Fibroblast of lung (primary cell): ENCODE measurements around the gene POU2F2. TPM values are rescaled to one million over a fixed set of nuclear protein-coding genes. Genes with fewer than 3 reads are reported as not detected.
A peak's percentile ranks its signal among the peaks of the same experiment; 100 is the strongest.

Source experiments
- DNase-seq, 2 donors: peaks; one replicate each; pipeline versions ENCODE4 v3.0.0 to v3.0.0-alpha.2; 2010; ENCODE audit warnings: low read depth in 2 of 2
- H2AFZ ChIP-seq: 2 replicates; pipeline ENCODE4 v1.5.1; 2012; ENCODE audit warnings: low read length, control low read depth, inconsistent platforms
- H3K27ac ChIP-seq: 2 replicates; pipeline ENCODE4 v1.5.1; 2011; ENCODE audit warnings: low read length, control low read depth; ENCODE audit not compliant: insufficient read depth
- H3K27me3 ChIP-seq: 2 replicates; pipeline ENCODE4 v1.5.1; 2011; ENCODE audit warnings: mild to moderate bottlenecking, low read length; ENCODE audit not compliant: control insufficient read depth, insufficient read depth
- H3K36me3 ChIP-seq: 2 replicates; pipeline ENCODE4 v1.5.1; 2011; ENCODE audit warnings: low read length; ENCODE audit not compliant: control insufficient read depth, insufficient read depth
- H3K4me1 ChIP-seq: 2 replicates; pipeline ENCODE4 v1.5.1; 2011; ENCODE audit warnings: low read length; ENCODE audit not compliant: control insufficient read depth, insufficient read depth; ENCODE audit errors: extremely low read depth
- H3K4me2 ChIP-seq: 2 replicates; pipeline ENCODE4 v1.5.1; 2011; ENCODE audit warnings: low read length, control low read depth; ENCODE audit not compliant: insufficient read depth; ENCODE audit errors: extremely low read depth
- H3K4me3 ChIP-seq, 4 experiments: fragments of 200-600 bp in 1 of 4; sonication (generic) in 1 of 4; replicated peaks in 1 of 4; 2 replicates each; pipeline ENCODE4 v1.5.1; 2011 to 2016; ENCODE audit warnings: low read length in 4 of 4, low read depth in 3 of 4, mild to moderate bottlenecking in 3 of 4, control low read depth in 2 of 4, inconsistent platforms in 1 of 4, mixed read lengths in 1 of 4; ENCODE audit not compliant: insufficient read depth in 1 of 4; ENCODE audit errors: control extremely low read depth in 1 of 4
- H3K79me2 ChIP-seq: 2 replicates; pipeline ENCODE4 v1.5.1; 2012; ENCODE audit warnings: mild to moderate bottlenecking, low read length, inconsistent platforms; ENCODE audit not compliant: control insufficient read depth, insufficient read depth
- H3K9ac ChIP-seq: 2 replicates; pipeline ENCODE4 v1.5.1; 2011; ENCODE audit warnings: mild to moderate bottlenecking, low read length, control low read depth; ENCODE audit not compliant: insufficient read depth
- H3K9me3 ChIP-seq: 2 replicates; pipeline ENCODE4 v1.5.1; 2012; ENCODE audit warnings: low read depth, low read length; ENCODE audit not compliant: control insufficient read depth, insufficient read depth
- H4K20me1 ChIP-seq: 2 replicates; pipeline ENCODE4 v1.5.1; 2011; ENCODE audit warnings: low read length; ENCODE audit not compliant: control insufficient read depth, insufficient read depth; ENCODE audit errors: extremely low read depth
- EZH2 ChIP-seq: IDR thresholded peaks from 2 replicates; pipeline ENCODE4 v1.5.1; 2012; ENCODE audit warnings: low read length, control low read depth, mild to moderate bottlenecking; ENCODE audit errors: missing control alignments
- polyA plus RNA-seq, 2 donors: library from polyadenylated mRNA; depleted of rRNA in 1 of 2; stranded (reverse) in 1 of 2; unstranded in 1 of 2; fragments of >200 nt; gene quantifications; 2 replicates each; pipeline ENCODE4 v1.2.1, GENCODE V29; 2011 to 2012; ENCODE audit warnings: missing spikeins in 1 of 2
- total RNA-seq: library from RNA; depleted of rRNA; stranded (reverse); fragments of >200 nt; gene quantifications from 2 replicates; pipeline ENCODE4 v1.2.1, GENCODE V29; 2014
- TF ChIP-seq, protein P1 (sequence below), 2 donors: IDR thresholded peaks in 1 of 2; conservative IDR thresholded peaks in 1 of 2; 1 replicate in 1 of 2; 2 replicates in 1 of 2; pipeline ENCODE4 v1.5.1; 2011 to 2012; ENCODE audit warnings: low read length in 2 of 2, control low read depth in 1 of 2, inconsistent platforms in 1 of 2, low read depth in 1 of 2, mild to moderate bottlenecking in 1 of 2

Gene POU2F2
- total and polyA plus RNA-seq, 2 donors (not counting 1 experiment from before 2014, with no cell fraction given), result 0.17 to 0.31 TPM

- no peaks in the 10 kb centered on the region for H3K79me2 ChIP-seq
- H3K9me3 ChIP-seq, result no peaks in the 10 kb centered on the region
- H4K20me1 ChIP-seq, result no peaks in the 10 kb centered on the region
- H3K9ac ChIP-seq, result no peak overlapping the region
- H3K4me3 ChIP-seq, result no peak overlapping the region
- no peak overlapping the region for H3K27ac ChIP-seq
- no peaks in the 10 kb centered on the region for H3K36me3 ChIP-seq
- no peaks in the 10 kb centered on the region for H3K4me1 ChIP-seq
- no peak overlapping the region for H2AFZ ChIP-seq
- peaks cover 52% of the 10 kb centered on the region for H3K27me3 ChIP-seq
- TF ChIP-seq EZH2, result no peak
- TF ChIP-seq, protein P1, sequence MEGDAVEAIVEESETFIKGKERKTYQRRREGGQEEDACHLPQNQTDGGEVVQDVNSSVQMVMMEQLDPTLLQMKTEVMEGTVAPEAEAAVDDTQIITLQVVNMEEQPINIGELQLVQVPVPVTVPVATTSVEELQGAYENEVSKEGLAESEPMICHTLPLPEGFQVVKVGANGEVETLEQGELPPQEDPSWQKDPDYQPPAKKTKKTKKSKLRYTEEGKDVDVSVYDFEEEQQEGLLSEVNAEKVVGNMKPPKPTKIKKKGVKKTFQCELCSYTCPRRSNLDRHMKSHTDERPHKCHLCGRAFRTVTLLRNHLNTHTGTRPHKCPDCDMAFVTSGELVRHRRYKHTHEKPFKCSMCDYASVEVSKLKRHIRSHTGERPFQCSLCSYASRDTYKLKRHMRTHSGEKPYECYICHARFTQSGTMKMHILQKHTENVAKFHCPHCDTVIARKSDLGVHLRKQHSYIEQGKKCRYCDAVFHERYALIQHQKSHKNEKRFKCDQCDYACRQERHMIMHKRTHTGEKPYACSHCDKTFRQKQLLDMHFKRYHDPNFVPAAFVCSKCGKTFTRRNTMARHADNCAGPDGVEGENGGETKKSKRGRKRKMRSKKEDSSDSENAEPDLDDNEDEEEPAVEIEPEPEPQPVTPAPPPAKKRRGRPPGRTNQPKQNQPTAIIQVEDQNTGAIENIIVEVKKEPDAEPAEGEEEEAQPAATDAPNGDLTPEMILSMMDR (conservative IDR thresholded peaks at IDR 0.05 in 1 of 2, IDR thresholded peaks at IDR 0.05 in 1 of 2; ENCODE audit: low read depth in 1 of 2, low read length in 2 of 2), result no peak
- no peak for DNase-seq
- H3K4me2 ChIP-seq, result no peak overlapping the region
Measured at GRCh38 chr19:42149447-42150202, 17.4 kb upstream of the POU2F2 start.

DNA sequence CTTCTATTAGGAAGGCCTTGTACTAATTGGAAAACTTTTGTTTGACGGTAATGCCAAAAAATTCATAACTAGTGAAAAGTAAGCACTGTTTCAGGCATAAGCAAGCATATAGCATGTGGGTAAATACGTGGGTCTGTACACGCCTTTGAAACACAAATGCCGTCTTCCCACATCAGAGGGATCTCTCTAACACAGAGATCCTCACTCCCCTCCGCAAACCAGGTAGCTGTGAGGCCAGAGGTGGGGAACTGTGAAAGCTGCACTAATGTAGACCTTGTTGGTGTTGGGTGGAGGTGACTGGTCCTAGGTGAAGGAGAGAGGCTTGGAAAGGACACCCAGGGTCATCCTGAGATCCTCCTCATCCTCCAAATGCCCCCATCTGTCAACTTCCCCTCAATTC is 16.0 kb upstream of the POU2F2 start:
- no peaks in the 10 kb centered on the region for H3K79me2 ChIP-seq
- no peak overlapping the region for H3K27ac ChIP-seq
- no peaks in the 10 kb centered on the region for H3K4me1 ChIP-seq
- H4K20me1 ChIP-seq, result no peaks in the 10 kb centered on the region
- H3K27me3 ChIP-seq, result peaks cover 40% of the 10 kb centered on the region
- H2AFZ ChIP-seq, result no peak overlapping the region
- no peaks in the 10 kb centered on the region for H3K36me3 ChIP-seq
- no peak overlapping the region for H3K4me2 ChIP-seq
- H3K4me3 ChIP-seq, result no peak overlapping the region
- DNase-seq, result no peak
- no peak for TF ChIP-seq EZH2
- TF ChIP-seq, protein P1 (conservative IDR thresholded peaks at IDR 0.05 in 1 of 2, IDR thresholded peaks at IDR 0.05 in 1 of 2; ENCODE audit: low read depth in 1 of 2, low read length in 2 of 2), result no peak
- no peaks in the 10 kb centered on the region for H3K9me3 ChIP-seq
- H3K9ac ChIP-seq, result no peak overlapping the region

DNA sequence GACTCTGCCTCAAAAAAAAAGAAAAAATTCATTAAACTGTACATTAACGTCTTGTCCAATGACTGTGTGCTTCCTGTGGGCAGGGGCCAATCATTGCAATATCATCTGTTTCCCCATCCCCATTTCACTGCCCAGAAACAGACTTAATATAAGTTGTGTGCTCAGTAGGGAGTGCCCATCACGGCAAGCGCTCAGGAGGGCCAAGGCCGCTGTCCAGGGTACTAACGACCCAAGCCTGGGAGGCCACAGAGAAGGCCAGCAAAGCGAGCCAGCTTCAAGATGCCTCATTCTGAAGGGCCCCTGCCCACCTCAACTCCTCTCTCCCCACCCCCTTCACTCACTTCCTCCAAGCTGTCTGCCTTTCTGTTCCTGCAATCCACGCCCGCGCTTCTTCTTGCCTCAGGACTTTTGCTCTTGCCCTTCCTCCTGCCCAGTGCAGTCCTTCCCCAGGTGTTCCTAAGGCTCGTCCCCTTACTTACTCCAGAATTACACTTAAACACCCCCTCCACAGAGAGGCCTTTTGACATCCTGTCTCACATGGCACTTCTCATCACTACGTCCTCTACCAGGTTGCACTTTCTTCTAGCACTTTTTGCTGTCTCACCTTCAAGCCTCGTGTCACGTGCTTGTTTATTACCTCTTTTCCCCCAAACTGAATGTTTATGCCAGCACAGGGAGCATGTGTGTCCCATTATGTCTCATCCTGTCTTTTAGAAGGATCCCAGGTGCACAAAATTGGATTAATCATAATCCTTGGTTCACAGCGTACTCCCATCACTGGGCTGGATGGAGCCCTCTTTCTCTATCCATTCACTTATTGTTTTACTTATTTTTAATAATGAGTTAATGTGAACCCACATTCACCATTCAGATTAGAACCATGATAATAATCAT is 11.3 kb upstream of the POU2F2 start:
- TF ChIP-seq, protein P1 (conservative IDR thresholded peaks at IDR 0.05 in 1 of 2, IDR thresholded peaks at IDR 0.05 in 1 of 2; ENCODE audit: low read depth in 1 of 2, low read length in 2 of 2), result no peak
- TF ChIP-seq EZH2, result no peak
- Histone ChIP-seq H3K4me2 (no peak overlapping the region), H3K27ac (no peak overlapping the region), H3K27me3 (peaks cover 12% of the 10 kb centered on the region), H3K9ac (no peak overlapping the region), H3K4me1 (no peaks in the 10 kb centered on the region), H4K20me1 (no peaks in the 10 kb centered on the region), H3K79me2 (no peaks in the 10 kb centered on the region), H3K4me3 (no peak overlapping the region), H3K9me3 (no peaks in the 10 kb centered on the region), H3K36me3 (no peaks in the 10 kb centered on the region), H2AFZ (no peak overlapping the region)
- DNase-seq, result peak; percentile 29 to 37
